ENCODE measurements around the gene VPS72. TPM values are rescaled to one million over a fixed set of nuclear protein-coding genes. Genes with fewer than 3 reads are reported as not detected.
A peak's percentile ranks its signal among the peaks of the same experiment; 100 is the strongest.

VPS72 gene
- total and polyA plus RNA-seq, 9 of the 15 experiments (the other 6 are each of a cell fraction or from before 2014, with no cell fraction given), result 7.2 to 131 (median 75.7) TPM

DNA sequence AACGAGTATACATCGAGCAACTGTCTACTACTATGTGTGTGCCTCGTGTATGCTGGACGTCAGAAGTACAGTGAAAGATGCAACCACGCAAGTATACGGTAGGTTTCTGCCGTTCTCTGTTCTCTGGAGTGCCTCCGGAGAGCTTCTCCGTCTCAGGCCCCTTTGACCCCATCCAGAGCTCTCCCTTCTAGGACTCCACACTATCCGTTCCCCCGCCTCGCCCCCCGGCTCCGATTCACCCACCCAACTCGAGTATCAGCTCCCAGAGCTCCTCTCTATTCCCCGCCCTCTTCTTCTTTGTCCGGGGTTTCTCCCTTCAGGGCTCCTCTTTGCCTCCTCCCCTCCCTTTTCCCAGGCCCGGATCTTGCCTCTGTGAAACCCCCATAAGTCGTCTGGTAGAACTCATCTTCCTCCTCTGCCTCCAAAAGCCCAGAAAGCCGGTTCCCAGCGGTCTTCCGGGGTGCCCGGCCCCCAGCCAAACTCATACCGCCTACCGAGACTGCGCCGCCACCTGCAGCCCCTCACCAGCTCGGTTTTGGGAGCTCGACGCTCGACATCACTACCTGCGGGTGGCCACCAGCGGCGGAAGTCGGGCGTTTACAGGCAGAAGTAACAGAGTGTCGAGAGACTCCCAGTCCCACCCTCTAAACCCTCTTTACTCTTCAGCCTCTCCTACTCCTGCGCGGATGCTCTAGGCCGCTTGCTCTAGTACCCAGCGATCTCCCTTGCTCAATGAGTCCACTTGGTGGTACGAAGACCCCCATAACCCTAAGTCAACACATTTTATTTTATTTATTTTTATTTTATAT, at the start of gene VPS72 (continued):
- TF ChIP-seq, protein P1, sequence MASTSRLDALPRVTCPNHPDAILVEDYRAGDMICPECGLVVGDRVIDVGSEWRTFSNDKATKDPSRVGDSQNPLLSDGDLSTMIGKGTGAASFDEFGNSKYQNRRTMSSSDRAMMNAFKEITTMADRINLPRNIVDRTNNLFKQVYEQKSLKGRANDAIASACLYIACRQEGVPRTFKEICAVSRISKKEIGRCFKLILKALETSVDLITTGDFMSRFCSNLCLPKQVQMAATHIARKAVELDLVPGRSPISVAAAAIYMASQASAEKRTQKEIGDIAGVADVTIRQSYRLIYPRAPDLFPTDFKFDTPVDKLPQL (IDR thresholded peaks at IDR 0.05; ENCODE audit: extremely low read depth, insufficient read length), result peak; percentile 66
- peak; percentile 37; the same call in 1 of the 2 replicates for TF ChIP-seq CC2D1A (IDR thresholded peaks at IDR 0.05)
- TF ChIP-seq CTBP1 (IDR thresholded peaks at IDR 0.05; ENCODE audit: borderline replicate concordance), result peak; percentile 73; the same call in 1 of the 2 replicates
- TF ChIP-seq, protein P2, sequence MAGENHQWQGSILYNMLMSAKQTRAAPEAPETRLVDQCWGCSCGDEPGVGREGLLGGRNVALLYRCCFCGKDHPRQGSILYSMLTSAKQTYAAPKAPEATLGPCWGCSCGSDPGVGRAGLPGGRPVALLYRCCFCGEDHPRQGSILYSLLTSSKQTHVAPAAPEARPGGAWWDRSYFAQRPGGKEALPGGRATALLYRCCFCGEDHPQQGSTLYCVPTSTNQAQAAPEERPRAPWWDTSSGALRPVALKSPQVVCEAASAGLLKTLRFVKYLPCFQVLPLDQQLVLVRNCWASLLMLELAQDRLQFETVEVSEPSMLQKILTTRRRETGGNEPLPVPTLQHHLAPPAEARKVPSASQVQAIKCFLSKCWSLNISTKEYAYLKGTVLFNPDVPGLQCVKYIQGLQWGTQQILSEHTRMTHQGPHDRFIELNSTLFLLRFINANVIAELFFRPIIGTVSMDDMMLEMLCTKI (IDR thresholded peaks at IDR 0.05; ENCODE audit: partially characterized antibody), result no peak
- no peak for TF ChIP-seq SREBF1 (IDR thresholded peaks at IDR 0.05; ENCODE audit: borderline replicate concordance, low read depth, low read length)
- TF ChIP-seq, protein P3, sequence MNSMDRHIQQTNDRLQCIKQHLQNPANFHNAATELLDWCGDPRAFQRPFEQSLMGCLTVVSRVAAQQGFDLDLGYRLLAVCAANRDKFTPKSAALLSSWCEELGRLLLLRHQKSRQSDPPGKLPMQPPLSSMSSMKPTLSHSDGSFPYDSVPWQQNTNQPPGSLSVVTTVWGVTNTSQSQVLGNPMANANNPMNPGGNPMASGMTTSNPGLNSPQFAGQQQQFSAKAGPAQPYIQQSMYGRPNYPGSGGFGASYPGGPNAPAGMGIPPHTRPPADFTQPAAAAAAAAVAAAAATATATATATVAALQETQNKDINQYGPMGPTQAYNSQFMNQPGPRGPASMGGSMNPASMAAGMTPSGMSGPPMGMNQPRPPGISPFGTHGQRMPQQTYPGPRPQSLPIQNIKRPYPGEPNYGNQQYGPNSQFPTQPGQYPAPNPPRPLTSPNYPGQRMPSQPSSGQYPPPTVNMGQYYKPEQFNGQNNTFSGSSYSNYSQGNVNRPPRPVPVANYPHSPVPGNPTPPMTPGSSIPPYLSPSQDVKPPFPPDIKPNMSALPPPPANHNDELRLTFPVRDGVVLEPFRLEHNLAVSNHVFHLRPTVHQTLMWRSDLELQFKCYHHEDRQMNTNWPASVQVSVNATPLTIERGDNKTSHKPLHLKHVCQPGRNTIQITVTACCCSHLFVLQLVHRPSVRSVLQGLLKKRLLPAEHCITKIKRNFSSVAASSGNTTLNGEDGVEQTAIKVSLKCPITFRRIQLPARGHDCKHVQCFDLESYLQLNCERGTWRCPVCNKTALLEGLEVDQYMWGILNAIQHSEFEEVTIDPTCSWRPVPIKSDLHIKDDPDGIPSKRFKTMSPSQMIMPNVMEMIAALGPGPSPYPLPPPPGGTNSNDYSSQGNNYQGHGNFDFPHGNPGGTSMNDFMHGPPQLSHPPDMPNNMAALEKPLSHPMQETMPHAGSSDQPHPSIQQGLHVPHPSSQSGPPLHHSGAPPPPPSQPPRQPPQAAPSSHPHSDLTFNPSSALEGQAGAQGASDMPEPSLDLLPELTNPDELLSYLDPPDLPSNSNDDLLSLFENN (IDR thresholded peaks at IDR 0.05; ENCODE audit: low read depth in 2 of 2, low read length in 2 of 2), result peak; percentile 44 to 98; a peak in 3 of 4 replicates
- TF ChIP-seq HMGN3 (IDR thresholded peaks at IDR 0.05; ENCODE audit: borderline replicate concordance, extremely low read depth, insufficient read length, low read depth, low read length), result peak; percentile 69
- TF ChIP-seq ZNF24 (IDR thresholded peaks at IDR 0.05), result no peak
- TF ChIP-seq POU5F1 (IDR thresholded peaks at IDR 0.05; ENCODE audit: borderline replicate concordance, low read depth, low read length, partially characterized antibody), result no peak
- peak; percentile 100 for TF ChIP-seq XRCC5 (IDR thresholded peaks at IDR 0.05; ENCODE audit: low read depth, low read length)
- peak; percentile 88 for TF ChIP-seq SMAD1 (IDR thresholded peaks at IDR 0.05; ENCODE audit: low read depth, low read length, partially characterized antibody)
- TF ChIP-seq MEF2A (IDR thresholded peaks at IDR 0.05; ENCODE audit: control insufficient read depth, low read depth, low read length), result peak; percentile 15; the same call in 1 of the 2 replicates
- TF ChIP-seq SPI1 (IDR thresholded peaks at IDR 0.05; ENCODE audit: borderline replicate concordance, low read depth, low read length), result peak; percentile 55; the same call in 1 of the 2 replicates
- 0 out of 2 replicates have a peak, but pooled peaks have one; percentile 3 for TF ChIP-seq CBFA2T3 (IDR thresholded peaks at IDR 0.05)
- peak; percentile 69 for TF ChIP-seq KLF1 (tag; IDR thresholded peaks at IDR 0.05)
- TF ChIP-seq ZNF707 (CRISPR knock-in tag; conservative IDR thresholded peaks at IDR 0.05), result no peak
- peak; percentile 97 for TF ChIP-seq ZBTB7A (IDR thresholded peaks at IDR 0.05; ENCODE audit: borderline replicate concordance, control insufficient read depth, low read depth, low read length)
- no peak for TF ChIP-seq TCF7 (IDR thresholded peaks at IDR 0.05; ENCODE audit: borderline replicate concordance)
- TF ChIP-seq, protein P4, sequence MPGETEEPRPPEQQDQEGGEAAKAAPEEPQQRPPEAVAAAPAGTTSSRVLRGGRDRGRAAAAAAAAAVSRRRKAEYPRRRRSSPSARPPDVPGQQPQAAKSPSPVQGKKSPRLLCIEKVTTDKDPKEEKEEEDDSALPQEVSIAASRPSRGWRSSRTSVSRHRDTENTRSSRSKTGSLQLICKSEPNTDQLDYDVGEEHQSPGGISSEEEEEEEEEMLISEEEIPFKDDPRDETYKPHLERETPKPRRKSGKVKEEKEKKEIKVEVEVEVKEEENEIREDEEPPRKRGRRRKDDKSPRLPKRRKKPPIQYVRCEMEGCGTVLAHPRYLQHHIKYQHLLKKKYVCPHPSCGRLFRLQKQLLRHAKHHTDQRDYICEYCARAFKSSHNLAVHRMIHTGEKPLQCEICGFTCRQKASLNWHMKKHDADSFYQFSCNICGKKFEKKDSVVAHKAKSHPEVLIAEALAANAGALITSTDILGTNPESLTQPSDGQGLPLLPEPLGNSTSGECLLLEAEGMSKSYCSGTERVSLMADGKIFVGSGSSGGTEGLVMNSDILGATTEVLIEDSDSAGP (CRISPR knock-in tag; IDR thresholded peaks at IDR 0.05), result no peak
- TF ChIP-seq NR3C1 (CRISPR knock-in tag; IDR thresholded peaks at IDR 0.05), result no peak

Data from K562 (cell line).